H9 (cell line): ENCODE results near the gene TARBP2. TPM values are rescaled to one million over a fixed set of nuclear protein-coding genes. Genes with fewer than 3 reads are reported as not detected.
A peak's percentile ranks its signal among the peaks of the same experiment; 100 is the strongest.

Source experiments
- DNase-seq: peaks from one replicate; pipeline ENCODE4 v3.0.0-alpha.2; 2017
- H2AFZ ChIP-seq: one replicate; pipeline ENCODE4 v1.6.1; 2013; ENCODE audit warnings: mild to moderate bottlenecking, low read length, control low read depth, moderate library complexity
- H2AK5ac ChIP-seq: 2 replicates; pipeline ENCODE4 v1.6.1; 2013; ENCODE audit warnings: low read length, control low read depth, mixed read lengths; ENCODE audit not compliant: insufficient read length
- H2BK120ac ChIP-seq: one replicate; pipeline ENCODE4 v1.6.1; 2013; ENCODE audit warnings: low read depth, mild to moderate bottlenecking, low read length, control low read depth, inconsistent platforms; ENCODE audit not compliant: poor library complexity, severe bottlenecking
- H2BK12ac ChIP-seq: 2 replicates; pipeline ENCODE4 v1.6.1; 2013; ENCODE audit warnings: low read length, control low read depth, mixed read lengths, low read depth; ENCODE audit not compliant: insufficient read length
- H2BK15ac ChIP-seq: 2 replicates; pipeline ENCODE4 v1.6.1; 2013; ENCODE audit warnings: low read depth, low read length, control low read depth
- H2BK20ac ChIP-seq: one replicate; pipeline ENCODE4 v1.6.1; 2013; ENCODE audit warnings: low read depth, mild to moderate bottlenecking, low read length, control low read depth, inconsistent platforms; ENCODE audit not compliant: poor library complexity, severe bottlenecking
- H2BK5ac ChIP-seq: 2 replicates; pipeline ENCODE4 v1.6.1; 2013; ENCODE audit warnings: low read length, control low read depth, mixed read lengths; ENCODE audit not compliant: insufficient read length
- H3K14ac ChIP-seq: 2 replicates; pipeline ENCODE4 v1.6.1; 2013; ENCODE audit warnings: low read length, control low read depth; ENCODE audit not compliant: insufficient read depth
- H3K18ac ChIP-seq: 2 replicates; pipeline ENCODE4 v1.6.1; 2013; ENCODE audit warnings: low read depth, mild to moderate bottlenecking, mixed read lengths, low read length, control low read depth; ENCODE audit not compliant: insufficient read length
- H3K23ac ChIP-seq: 2 replicates; pipeline ENCODE4 v1.6.1; 2013; ENCODE audit warnings: low read length, control low read depth, mixed read lengths, low read depth; ENCODE audit not compliant: insufficient read length
- H3K23me2 ChIP-seq: 2 replicates; pipeline ENCODE4 v1.6.1; 2013; ENCODE audit warnings: low read depth, mild to moderate bottlenecking, mixed read lengths, low read length, control low read depth; ENCODE audit not compliant: insufficient read length, poor library complexity, severe bottlenecking
- H3K27ac ChIP-seq: 2 replicates; pipeline ENCODE4 v1.5.1; 2013; ENCODE audit warnings: low read length, control low read depth, mixed read lengths, low read depth; ENCODE audit not compliant: insufficient read length
- H3K27me3 ChIP-seq: 2 replicates; pipeline ENCODE4 v1.6.1; 2013; ENCODE audit warnings: low read length, control low read depth, inconsistent platforms; ENCODE audit not compliant: insufficient read depth
- H3K4ac ChIP-seq: 2 replicates; pipeline ENCODE4 v1.6.1; 2013; ENCODE audit warnings: low read depth, mild to moderate bottlenecking, control low read depth, inconsistent platforms, low read length, moderate library complexity
- H3K4me1 ChIP-seq: 2 replicates; pipeline ENCODE4 v1.6.1; 2013; ENCODE audit warnings: low read length, control low read depth, inconsistent platforms; ENCODE audit not compliant: insufficient read depth
- H3K4me2 ChIP-seq: 2 replicates; pipeline ENCODE4 v1.6.1; 2013; ENCODE audit warnings: low read length, control low read depth, mixed read lengths; ENCODE audit not compliant: insufficient read length, insufficient read depth
- H3K56ac ChIP-seq: 2 replicates; pipeline ENCODE4 v1.6.1; 2013; ENCODE audit warnings: low read depth, mild to moderate bottlenecking, mixed read lengths, low read length, control low read depth; ENCODE audit not compliant: insufficient read length
- H3K79me1 ChIP-seq: 2 replicates; pipeline ENCODE4 v1.6.1; 2013; ENCODE audit warnings: low read depth, mild to moderate bottlenecking, moderate library complexity, low read length, control low read depth, inconsistent platforms; ENCODE audit not compliant: insufficient read depth, poor library complexity, severe bottlenecking
- H3K79me2 ChIP-seq: 2 replicates; pipeline ENCODE4 v1.6.1; 2013; ENCODE audit warnings: low read length, control low read depth, inconsistent platforms; ENCODE audit not compliant: insufficient read depth
- H3K9ac ChIP-seq: 2 replicates; pipeline ENCODE4 v1.6.1; 2013; ENCODE audit warnings: low read length, control low read depth, mixed read lengths; ENCODE audit not compliant: insufficient read length; ENCODE audit errors: extremely low read depth
- H3K9me3 ChIP-seq: one replicate; pipeline ENCODE4 v1.6.1; 2013; ENCODE audit warnings: low read depth, low read length, inconsistent platforms; ENCODE audit not compliant: control insufficient read depth
- H3T11ph ChIP-seq: one replicate; pipeline ENCODE4 v1.6.1; 2013; ENCODE audit warnings: mild to moderate bottlenecking, low read length, control low read depth, inconsistent platforms
- H4K20me1 ChIP-seq: one replicate; pipeline ENCODE4 v1.6.1; 2013; ENCODE audit not compliant: control insufficient read depth, insufficient read length, insufficient read depth
- H4K5ac ChIP-seq: 2 replicates; pipeline ENCODE4 v1.6.1; 2013; ENCODE audit warnings: low read depth, mild to moderate bottlenecking, mixed read lengths, low read length, control low read depth; ENCODE audit not compliant: insufficient read length
- H4K8ac ChIP-seq: replicated peaks from 2 replicates; pipeline ENCODE4 v1.6.1; 2013; ENCODE audit warnings: low read length, control low read depth, mixed read lengths, low read depth; ENCODE audit not compliant: insufficient read length
- H4K91ac ChIP-seq: 2 replicates; pipeline ENCODE4 v1.6.1; 2013; ENCODE audit warnings: low read depth, mild to moderate bottlenecking, moderate library complexity, mixed read lengths, low read length, control low read depth; ENCODE audit not compliant: insufficient read length
- H3K27ac Mint-ChIP-seq, 3 experiments: 2 replicates in 2 of 3; 3 replicates in 1 of 3; pipeline ENCODE4 v1.8.0; 2020 to 2021; ENCODE audit warnings: mixed read lengths in 3 of 3, mild to moderate bottlenecking in 1 of 3, moderate library complexity in 1 of 3
- H3K27me3 Mint-ChIP-seq: 2 replicates; pipeline ENCODE4 v1.8.0; 2021; ENCODE audit warnings: low read depth, mild to moderate bottlenecking, moderate library complexity, mixed read lengths
- H3K36me3 Mint-ChIP-seq, 3 experiments: 2 replicates in 2 of 3; 3 replicates in 1 of 3; pipeline ENCODE4 v1.8.0; 2020 to 2021; ENCODE audit warnings: low read depth in 3 of 3, mixed read lengths in 3 of 3; ENCODE audit not compliant: insufficient read depth in 1 of 3
- H3K4me1 Mint-ChIP-seq, 2 experiments: 2 replicates each; pipeline ENCODE4 v1.8.0; 2020; ENCODE audit warnings: mixed read lengths in 2 of 2
- H3K4me3 Mint-ChIP-seq, 2 experiments: 2 replicates in 1 of 2; 3 replicates in 1 of 2; pipeline ENCODE4 v1.8.0; 2020 to 2021; ENCODE audit warnings: mild to moderate bottlenecking in 2 of 2, mixed read lengths in 2 of 2, moderate library complexity in 1 of 2
- H3K9me3 Mint-ChIP-seq, 2 experiments: 2 replicates in 1 of 2; 3 replicates in 1 of 2; pipeline ENCODE4 v1.8.0; 2020; ENCODE audit warnings: mild to moderate bottlenecking in 2 of 2, mixed read lengths in 2 of 2, moderate library complexity in 1 of 2
- CTCF ChIP-seq: fragments of 200-600 bp; sonication (generic); conservative IDR thresholded peaks from 3 replicates; pipeline ENCODE4 v1.8.0; 2021; ENCODE audit warnings: antibody characterized with exemption, mild to moderate bottlenecking
- WGBS: extraction: QIAGEN DNeasy Blood & Tissue Kit; methylation state at CpG from one replicate; pipeline ENCODE4 v1.1.7; 2013; ENCODE audit warnings: missing lambda C conversion rate, low lambda C conversion rate, mixed read lengths; ENCODE audit not compliant: insufficient read length; ENCODE audit errors: extremely low coverage; 5-methylcytosine and 5-hydroxymethylcytosine counted together
- total RNA-seq: library from RNA; stranded (reverse); gene quantifications from 2 replicates; pipeline ENCODE4 v1.2.1, GENCODE V29; 2021

Gene TARBP2
- total RNA-seq, 1 experiment from 2014 or later = 79.2 TPM

GRCh38 chr12:53461059-53461458 is 40.0 kb upstream of the TARBP2 start:
- Histone ChIP-seq H3K56ac (no peak overlapping the region), H3K79me1 (peaks cover 18% of the 10 kb centered on the region), H3K9ac (no peak overlapping the region), H3K18ac (no peak overlapping the region), H3K9me3 (no peaks in the 10 kb centered on the region), H3K27ac (no peak overlapping the region), H3K4me1 (no peaks in the 10 kb centered on the region), H3K23me2 (no peaks in the 10 kb centered on the region), H2BK12ac (no peak overlapping the region), H4K91ac (no peak overlapping the region), H3K4me2 (no peak overlapping the region), H4K8ac (no peak overlapping the region), H4K5ac (no peak overlapping the region), H2AK5ac (no peak overlapping the region), H4K20me1 (no peaks in the 10 kb centered on the region), H2BK20ac (no peak overlapping the region), H2BK120ac (no peak overlapping the region), H3K27me3 (no peaks in the 10 kb centered on the region), H3K23ac (no peak overlapping the region), H2AFZ (no peak overlapping the region), H2BK5ac (no peak overlapping the region), H3K4ac (no peak overlapping the region), H3K14ac (no peak overlapping the region), H3T11ph (no peak overlapping the region), H2BK15ac (no peak overlapping the region), H3K79me2 (peaks cover 3% of the 10 kb centered on the region)
- Mint-ChIP-seq H3K4me3 (peak overlapping the region in 1 of 2 experiments; percentile 25; a peak in 3 of 5 replicates), H3K27me3 (no peaks in the 10 kb centered on the region), H3K9me3 (no peaks in the 10 kb centered on the region), H3K4me1 (peaks cover 48 to 69% of the 10 kb centered on the region in 2 experiments), H3K36me3 (peaks cover 78 to 96% (median 94%) of the 10 kb centered on the region in 3 experiments), H3K27ac (peak overlapping the region in 2 of 3 experiments; percentile 22 to 68; a peak in 3 of 7 replicates)
- no peak for TF ChIP-seq CTCF
- no peak for DNase-seq
- WGBS = no CpG with 5 or more reads among the region's 3 CpGs
